Activated T-helper 9 cell treated with anti-CD3 and anti-CD28 coated beads, Interleukin-2, amount 50 U/mL, for 16 hours (primary cell): ENCODE results near the gene RAB30.

ENCODE experiments used
- DNase-seq: peaks from one replicate; pipeline ENCODE4 v3.0.0-alpha.2; 2020; ENCODE audit warnings: low read depth

RAB30 gene

GRCh38 chr11:83070731-83071566, 748 bp downstream of the RAB30 start:
- peak; percentile 8 for DNase-seq

- DNase-seq, result no peak
Observed at GRCh38 chr11:83070044-83070701, 1.5 kb downstream of the RAB30 start.

DNA sequence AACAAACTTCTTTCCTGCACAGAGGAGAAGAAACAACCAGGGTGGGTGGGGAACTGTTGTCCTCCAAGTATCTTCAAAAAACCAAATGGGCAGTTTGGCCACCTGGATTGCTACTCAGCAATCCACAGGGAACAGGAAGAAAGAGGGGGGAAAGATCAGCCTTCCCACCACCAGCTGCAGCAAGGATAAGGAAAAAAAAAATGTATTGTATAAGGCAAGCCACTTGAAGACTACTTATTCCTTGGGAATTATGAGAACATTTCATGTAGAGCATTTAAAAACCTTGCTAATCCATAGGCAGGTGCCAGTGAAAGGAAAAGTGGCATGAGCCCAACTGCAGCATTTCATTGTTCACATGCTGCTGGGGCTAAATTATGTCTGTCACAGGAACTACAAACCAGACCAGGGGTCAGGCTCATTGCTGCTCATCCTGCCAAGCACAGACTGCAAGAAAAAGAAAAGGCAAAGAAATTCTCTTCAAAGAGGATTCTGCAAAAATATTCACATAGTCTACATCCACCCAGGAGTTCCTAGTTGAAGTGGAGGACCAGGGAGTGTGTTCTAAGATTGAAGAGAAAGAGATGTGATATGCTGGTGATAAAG, 2.2 kb downstream of the RAB30 start:
- DNase-seq, result no peak

GRCh38 chr11:83068568-83068967, 3.1 kb downstream of the RAB30 start:
- DNase-seq, result no peak

GRCh38 chr11:83064011-83064410, 7.7 kb downstream of the RAB30 start:
- no peak for DNase-seq

GRCh38 chr11:83063073-83063754, 8.5 kb downstream of the RAB30 start:
- DNase-seq, result no peak

- no peak for DNase-seq
Observed at GRCh38 chr11:83061883-83062282, 9.8 kb downstream of the RAB30 start.

DNA sequence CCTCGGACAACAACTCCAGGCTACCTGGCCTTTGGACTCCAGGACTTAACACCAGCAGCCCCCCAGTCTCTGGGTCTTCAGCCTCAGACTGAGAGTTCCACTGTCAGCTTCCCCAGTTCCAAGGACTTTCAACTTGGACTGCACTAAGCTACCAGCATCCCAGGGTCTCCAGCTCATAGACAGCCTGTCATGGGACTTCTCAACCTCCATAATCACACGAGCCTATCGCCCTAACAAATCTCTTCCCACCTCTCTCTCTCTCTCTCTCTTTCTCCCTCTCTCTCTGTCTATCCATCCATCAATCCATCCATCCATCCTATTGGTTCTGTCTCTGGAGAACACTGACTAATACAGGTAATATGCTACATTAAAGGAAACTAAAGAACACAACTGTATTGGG, 10.7 kb downstream of the RAB30 start:
- DNase-seq, result no peak

DNA sequence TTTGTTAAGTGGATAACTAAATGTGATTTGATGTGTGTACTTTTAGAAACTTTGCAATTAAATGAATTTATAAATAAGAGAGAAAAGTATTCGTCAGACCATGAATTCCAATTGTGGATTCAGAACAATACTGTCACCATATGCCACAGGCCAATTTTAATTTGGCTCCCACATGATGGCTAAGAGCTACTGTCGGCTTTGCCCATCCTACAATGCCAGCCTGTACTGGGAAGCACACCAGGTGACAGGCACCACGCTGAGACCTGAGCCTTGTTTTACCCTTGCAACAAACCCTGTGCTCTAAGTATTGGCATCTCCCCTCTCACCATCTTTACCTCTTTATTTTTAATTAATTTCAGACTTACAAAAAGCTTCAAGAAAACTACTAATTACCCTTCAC, 14.0 kb downstream of the RAB30 start:
- no peak for DNase-seq

GRCh38 chr11:83056611-83057010, 15.1 kb downstream of the RAB30 start:
- no peak for DNase-seq

DNA sequence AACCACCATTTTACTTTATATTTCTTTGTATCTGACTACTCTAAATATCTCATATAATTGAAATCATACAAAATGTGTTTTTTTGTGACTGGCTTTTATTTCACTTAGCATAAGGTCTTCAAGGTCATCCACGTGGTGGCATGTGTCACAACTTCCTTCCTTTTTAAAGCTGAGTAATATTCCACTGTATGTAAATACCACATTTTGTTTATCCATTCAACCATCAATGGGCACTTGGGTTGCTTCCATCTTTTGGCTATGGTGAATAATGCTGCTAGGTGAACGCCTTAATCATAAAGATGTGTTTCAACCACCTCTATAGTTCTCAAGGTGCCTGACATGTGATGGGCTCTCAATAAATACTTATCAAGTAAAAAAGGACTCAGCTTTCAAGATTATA, 15.5 kb downstream of the RAB30 start:
- DNase-seq, result no peak

DNA sequence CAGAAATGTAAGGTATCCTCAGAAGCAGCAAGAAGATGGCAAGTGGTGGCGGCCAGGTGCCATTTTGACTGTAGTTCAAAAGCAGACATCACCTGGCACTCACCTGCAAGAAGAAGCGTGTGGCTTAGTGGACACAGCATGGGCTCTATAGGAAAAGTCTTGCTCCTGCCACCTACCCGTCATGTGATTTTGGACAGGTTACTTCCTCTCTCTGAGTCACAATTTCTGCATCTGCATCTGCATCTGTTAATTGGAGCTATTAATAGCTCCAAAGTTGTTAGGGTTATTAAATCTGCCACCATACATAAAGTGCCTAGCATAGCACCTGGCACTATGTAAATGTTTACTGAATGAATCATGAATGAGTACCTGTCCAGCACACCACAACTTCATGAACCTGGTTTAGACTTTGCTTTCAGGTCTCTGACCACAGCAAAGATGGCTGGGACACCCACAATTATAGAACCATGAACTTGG, 16.8 kb downstream of the RAB30 start:
- DNase-seq, result no peak

DNA sequence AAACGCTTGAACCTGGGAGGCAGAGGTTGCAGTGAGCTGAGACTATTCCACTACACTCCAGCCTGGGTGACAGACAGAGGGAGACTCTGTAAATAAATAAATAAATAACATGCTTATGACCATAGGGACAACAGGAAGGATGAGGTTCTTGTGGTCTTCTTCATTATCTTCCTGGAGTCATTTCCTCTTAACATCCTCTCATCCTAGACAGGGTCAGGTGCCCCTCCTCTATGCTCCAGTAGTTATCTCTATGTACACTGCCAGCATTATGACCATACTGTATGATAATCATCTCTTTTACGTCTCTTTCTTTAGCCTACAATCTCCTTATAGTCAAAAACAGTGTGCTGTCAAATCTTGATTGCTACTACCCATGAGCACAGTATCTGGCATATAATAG, 17.7 kb downstream of the RAB30 start:
- no peak for DNase-seq

- DNase-seq, result no peak
Observed at GRCh38 chr11:83051760-83052671, 19.7 kb downstream of the RAB30 start.

DNA sequence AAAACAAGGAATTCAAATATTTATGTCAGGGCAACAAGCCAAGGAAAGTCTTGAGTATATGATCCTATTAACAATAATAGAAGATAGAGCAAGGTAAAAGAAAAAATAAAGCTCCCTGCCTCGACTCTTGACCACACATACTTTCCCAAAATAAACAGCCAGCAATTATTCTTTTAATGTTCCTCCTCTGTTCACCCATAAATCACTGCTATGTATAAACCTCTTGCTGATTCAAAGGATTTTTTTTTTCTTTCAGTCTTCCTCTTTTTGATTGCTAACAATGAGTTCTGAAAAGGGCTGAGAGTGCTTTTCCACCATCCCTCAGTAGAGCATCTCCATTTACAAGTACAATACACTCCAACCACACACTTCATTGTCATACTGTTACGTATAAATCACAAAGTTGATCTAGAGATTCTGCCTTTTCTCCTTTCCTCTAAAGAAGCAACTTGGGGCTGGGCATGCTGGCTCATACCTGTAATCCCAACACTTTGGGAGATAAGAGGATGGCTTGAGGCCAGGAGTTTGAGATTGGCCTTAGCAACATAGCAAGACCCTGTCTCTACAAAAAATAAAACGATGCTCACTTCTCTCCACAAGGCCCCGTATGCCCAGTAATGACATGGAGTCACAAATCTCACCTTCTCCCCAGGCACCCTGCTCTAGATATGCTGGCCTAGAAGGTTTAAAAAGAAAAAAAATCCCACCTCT, 24.0 kb downstream of the RAB30 start:
- DNase-seq, result no peak

GRCh38 chr11:83046621-83047172, 25.0 kb downstream of the RAB30 start:
- no peak for DNase-seq

DNA sequence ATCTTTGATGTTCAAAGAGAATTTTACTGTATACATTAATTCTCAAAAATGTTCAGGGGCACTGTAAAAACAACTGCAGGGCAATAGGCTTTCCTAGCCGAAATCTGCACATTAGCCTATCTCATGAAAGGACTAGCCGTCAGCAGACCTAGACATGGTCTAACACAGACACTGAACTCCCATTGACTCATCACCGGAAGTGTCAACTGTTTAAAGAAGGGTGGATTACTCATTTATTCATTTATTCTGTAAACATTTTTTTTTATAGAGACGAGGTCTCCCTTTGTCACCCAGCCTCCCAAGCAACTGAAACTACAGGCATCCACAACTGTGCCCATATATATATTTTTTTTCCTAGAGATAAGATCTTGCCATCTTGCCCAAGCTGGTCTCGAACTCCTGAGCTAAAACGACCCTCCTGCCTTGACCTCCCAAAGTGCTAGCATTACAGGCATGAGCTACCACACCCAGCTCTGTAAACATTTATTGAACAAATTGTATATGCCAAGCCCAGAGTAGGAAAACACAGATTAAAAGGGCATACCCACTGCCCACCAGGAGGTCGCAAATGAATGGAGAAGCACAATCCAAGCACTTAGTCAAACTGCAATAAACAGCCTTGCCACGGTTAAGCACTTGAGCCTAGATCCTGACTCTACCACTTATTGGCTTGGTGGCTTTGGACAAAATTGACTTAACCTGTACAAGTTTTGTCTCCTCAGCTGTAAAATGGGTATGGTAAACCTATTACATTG, 26.6 kb downstream of the RAB30 start:
- no peak for DNase-seq

DNA sequence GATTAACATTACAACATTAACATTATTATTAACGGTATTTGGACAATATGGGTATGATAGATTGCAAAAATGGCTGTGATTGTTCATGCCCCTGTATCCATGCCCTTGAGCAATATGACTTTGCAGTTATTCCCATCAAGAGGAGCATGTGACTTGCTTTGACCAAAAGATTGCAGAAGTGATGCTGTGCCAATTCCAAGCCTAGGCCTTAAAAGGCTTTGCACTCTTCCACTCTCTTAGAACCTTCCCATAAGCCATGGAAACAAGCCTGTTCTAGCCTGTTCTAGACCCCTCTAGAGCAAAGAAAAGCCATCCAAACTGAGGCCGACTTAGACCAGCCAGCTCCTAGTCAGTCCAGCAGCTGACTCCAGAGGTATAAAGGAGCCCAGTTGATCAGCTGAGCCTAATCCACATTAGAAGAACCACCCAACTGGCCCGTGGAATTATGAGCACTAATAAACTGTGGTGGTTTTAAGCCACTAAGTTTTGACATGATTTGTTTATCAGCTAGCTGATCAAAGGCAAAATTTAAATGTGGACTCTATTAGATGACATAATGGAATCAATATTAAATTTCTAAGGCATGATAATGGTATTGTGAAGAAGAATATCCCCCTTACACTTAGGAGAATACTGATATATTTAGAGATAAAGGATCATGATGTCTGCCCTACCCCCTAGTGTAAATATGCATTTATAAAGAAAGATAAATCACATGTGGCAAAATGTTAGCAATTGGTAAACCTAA, 28.6 kb downstream of the RAB30 start:
- no peak for DNase-seq

DNA sequence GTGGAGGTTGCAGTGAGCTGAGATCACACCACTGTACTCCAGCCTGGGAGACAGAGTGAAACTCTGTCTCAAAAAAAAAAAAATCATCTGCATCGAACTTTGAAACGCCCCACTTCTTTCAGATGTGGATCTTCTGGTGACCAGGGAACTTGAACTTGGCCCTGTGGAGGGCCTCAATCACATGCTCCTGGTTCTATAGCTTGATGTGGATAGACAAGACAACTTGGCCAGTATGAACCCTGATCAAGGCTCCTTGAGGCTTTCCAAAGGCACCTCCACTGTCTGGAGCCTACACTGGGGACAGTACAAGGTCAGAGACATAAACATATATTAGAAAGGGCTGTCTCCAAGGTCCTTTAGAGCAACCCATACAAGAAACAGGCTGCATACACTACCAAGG, 30.6 kb downstream of the RAB30 start:
- no peak for DNase-seq
